ENCODE results near the gene WDR45.

The WDR45 gene

DNA sequence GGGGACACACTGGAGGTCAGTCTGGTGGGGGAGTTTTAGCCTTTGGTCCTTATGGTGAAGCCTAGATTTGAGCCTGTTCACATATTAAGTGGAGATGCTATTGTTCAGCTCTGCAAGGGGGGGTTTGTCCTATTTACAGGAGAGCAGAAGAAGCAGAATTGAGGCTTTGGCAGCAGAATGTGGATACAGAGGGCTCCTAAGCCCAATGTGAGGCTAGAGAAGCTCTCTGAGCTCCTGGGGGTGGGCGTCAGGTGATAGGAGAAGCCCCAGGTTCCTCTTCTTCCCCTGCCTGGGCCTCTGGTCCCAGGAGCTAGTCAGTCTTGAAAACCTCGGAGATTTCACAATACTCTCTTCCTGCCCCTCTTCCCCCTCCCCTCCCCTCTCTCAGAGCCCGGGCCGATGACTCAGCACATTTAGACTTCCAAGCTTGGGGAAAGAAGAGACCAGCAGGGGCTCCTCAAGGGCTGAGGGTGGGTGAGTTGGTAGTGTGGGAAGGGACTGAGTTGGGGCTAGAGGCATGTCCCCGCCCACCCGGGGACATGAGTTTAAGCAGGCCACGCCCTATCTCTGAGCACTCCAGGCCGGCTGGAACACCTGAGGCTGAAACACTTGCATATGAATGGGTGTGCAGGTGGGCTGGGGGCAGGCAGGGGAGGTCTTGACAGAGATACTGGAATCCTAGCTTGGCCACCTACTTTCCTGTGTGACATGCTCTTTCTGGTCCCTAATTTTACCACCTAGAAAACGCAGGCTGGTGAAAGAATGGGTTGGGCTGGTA, 39.9 kb downstream of the WDR45 start:
- no peaks in the 10 kb centered on the region for H3K9me3 ChIP-seq (ENCODE audit: control insufficient read depth, low read length)
- peak overlapping the region; percentile 75 for H3K4me2 ChIP-seq (ENCODE audit: low read length, poor library complexity, severe bottlenecking)
- peak overlapping the region in 1 of 2 experiments; percentile 87 for H3K4me3 ChIP-seq (ENCODE audit: insufficient read depth in 1 of 2, low read depth in 1 of 2, low read length in 2 of 2)
- no peak overlapping the region for H2BK15ac ChIP-seq (ENCODE audit: low read depth, poor library complexity, severe bottlenecking)
- H3K18ac ChIP-seq (ENCODE audit: low read depth in 1 of 2, low read length in 2 of 2), result peak overlapping the region; percentile 91 to 98
- peaks cover 0 to 4% of the 10 kb centered on the region in 2 experiments for H3K27me3 ChIP-seq (ENCODE audit: control insufficient read depth in 1 of 2, insufficient read depth in 1 of 2, low read length in 2 of 2)
- no peak overlapping the region for H2AFZ ChIP-seq (ENCODE audit: low read depth, low read length)
- peaks cover 23 to 32% of the 10 kb centered on the region in 2 experiments for H3K36me3 ChIP-seq (ENCODE audit: control insufficient read depth in 1 of 2, insufficient read depth in 2 of 2, low read depth in 1 of 2, low read length in 2 of 2)
- peak overlapping the region; percentile 44 for H2BK5ac ChIP-seq (ENCODE audit: low read depth, low read length, poor library complexity, severe bottlenecking)
- peak overlapping the region; percentile 98 for H2BK12ac ChIP-seq (ENCODE audit: low read length in 2 of 2)
- H3K4me1 ChIP-seq (ENCODE audit: control insufficient read depth, insufficient read depth, low read depth, low read length), result peaks cover 10% of the 10 kb centered on the region
- H2AK5ac ChIP-seq (ENCODE audit: low read length, severe bottlenecking), result peak overlapping the region; percentile 96
- peak overlapping the region; percentile 88 for H3K27ac ChIP-seq (ENCODE audit: low read length, poor library complexity, severe bottlenecking)
- H4K91ac ChIP-seq (ENCODE audit: low read length), result peak overlapping the region; percentile 61
- DNase-seq, result peak; percentile 97
- 0% methylated on average over 3 of the region's 9 CpGs for WGBS
- peak overlapping the region; percentile 87 to 91 for H3K4ac ChIP-seq (ENCODE audit: low read depth in 1 of 2, low read length in 2 of 2)
- H4K8ac ChIP-seq (ENCODE audit: low read length), result peak overlapping the region; percentile 97
- H2BK120ac ChIP-seq (ENCODE audit: low read depth, low read length), result peak overlapping the region; percentile 89
- no peaks in the 10 kb centered on the region for H3K79me1 ChIP-seq (replicated peaks; ENCODE audit: low read length, poor library complexity, severe bottlenecking)
- peak overlapping the region in 1 of 2 experiments; percentile 93 for H3K14ac ChIP-seq (ENCODE audit: low read length in 2 of 2)
- H3K23ac ChIP-seq (ENCODE audit: low read length in 2 of 2), result no peak overlapping the region
- peak overlapping the region; percentile 93 for H3K9ac ChIP-seq (ENCODE audit: low read length)

DNA sequence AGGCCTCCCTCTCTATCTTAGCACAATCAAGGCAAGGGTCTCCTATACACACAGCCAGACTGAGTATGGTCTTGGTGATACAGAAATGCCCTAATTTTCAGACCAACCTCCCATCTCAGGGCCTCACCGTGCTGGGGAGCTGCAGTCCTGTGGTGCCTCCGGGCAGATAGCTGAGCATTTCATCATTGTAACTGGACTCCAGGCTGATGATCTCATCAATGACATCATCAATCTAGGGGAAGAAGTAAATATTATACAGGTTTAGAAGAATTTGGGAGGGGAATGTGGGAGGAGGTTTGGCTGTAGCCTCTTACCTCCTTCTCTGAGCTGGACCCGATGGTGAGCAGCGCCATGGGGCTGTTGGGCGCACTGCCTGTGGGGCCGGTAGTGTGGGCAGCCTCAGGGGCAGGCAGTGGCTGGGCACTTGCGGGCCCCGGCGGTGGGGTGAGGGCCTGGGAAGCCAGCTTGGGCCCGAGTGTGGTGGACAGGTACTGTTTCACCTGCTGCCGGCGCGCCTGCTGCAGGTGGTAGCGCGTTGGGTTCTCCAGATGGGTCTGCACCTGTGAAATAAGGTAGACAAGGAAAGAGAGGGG, 41.7 kb downstream of the WDR45 start:
- no peak overlapping the region for H3K4ac ChIP-seq (ENCODE audit: low read depth in 1 of 2, low read length in 2 of 2)
- no peaks in the 10 kb centered on the region for H3K9me3 ChIP-seq (ENCODE audit: control insufficient read depth, low read length)
- H2BK120ac ChIP-seq (ENCODE audit: low read depth, low read length), result no peak overlapping the region
- peaks cover 6% of the 10 kb centered on the region for H3K79me1 ChIP-seq (replicated peaks; ENCODE audit: low read length, poor library complexity, severe bottlenecking)
- H3K36me3 ChIP-seq (ENCODE audit: control insufficient read depth in 1 of 2, insufficient read depth in 2 of 2, low read depth in 1 of 2, low read length in 2 of 2), result peaks cover 38 to 50% of the 10 kb centered on the region in 2 experiments
- H4K8ac ChIP-seq (ENCODE audit: low read length), result no peak overlapping the region
- H3K27ac ChIP-seq (ENCODE audit: low read length, poor library complexity, severe bottlenecking), result peak overlapping the region; percentile 35
- no peak overlapping the region for H3K23ac ChIP-seq (ENCODE audit: low read length in 2 of 2)
- H2BK5ac ChIP-seq (ENCODE audit: low read depth, low read length, poor library complexity, severe bottlenecking), result no peak overlapping the region
- H2BK15ac ChIP-seq (ENCODE audit: low read depth, poor library complexity, severe bottlenecking), result no peak overlapping the region
- H3K4me2 ChIP-seq (ENCODE audit: low read length, poor library complexity, severe bottlenecking), result no peak overlapping the region
- H3K14ac ChIP-seq (ENCODE audit: low read length in 2 of 2), result no peak overlapping the region
- H2BK12ac ChIP-seq (ENCODE audit: low read length in 2 of 2), result no peak overlapping the region
- DNase-seq, result peak; percentile 60
- H3K4me3 ChIP-seq (ENCODE audit: insufficient read depth in 1 of 2, low read depth in 1 of 2, low read length in 2 of 2), result no peak overlapping the region
- H3K18ac ChIP-seq (ENCODE audit: low read depth in 1 of 2, low read length in 2 of 2), result no peak overlapping the region
- 98% methylated on average over 10 of the region's 15 CpGs for WGBS
- peaks cover 16% of the 10 kb centered on the region for H3K4me1 ChIP-seq (ENCODE audit: control insufficient read depth, insufficient read depth, low read depth, low read length)
- H3K9ac ChIP-seq (ENCODE audit: low read length), result peak overlapping the region; percentile 93
- no peak overlapping the region for H2AK5ac ChIP-seq (ENCODE audit: low read length, severe bottlenecking)
- no peak overlapping the region for H4K91ac ChIP-seq (ENCODE audit: low read length)
- H3K27me3 ChIP-seq (ENCODE audit: control insufficient read depth in 1 of 2, insufficient read depth in 1 of 2, low read length in 2 of 2), result peaks cover 0 to 4% of the 10 kb centered on the region in 2 experiments
- H2AFZ ChIP-seq (ENCODE audit: low read depth, low read length), result no peak overlapping the region

DNA sequence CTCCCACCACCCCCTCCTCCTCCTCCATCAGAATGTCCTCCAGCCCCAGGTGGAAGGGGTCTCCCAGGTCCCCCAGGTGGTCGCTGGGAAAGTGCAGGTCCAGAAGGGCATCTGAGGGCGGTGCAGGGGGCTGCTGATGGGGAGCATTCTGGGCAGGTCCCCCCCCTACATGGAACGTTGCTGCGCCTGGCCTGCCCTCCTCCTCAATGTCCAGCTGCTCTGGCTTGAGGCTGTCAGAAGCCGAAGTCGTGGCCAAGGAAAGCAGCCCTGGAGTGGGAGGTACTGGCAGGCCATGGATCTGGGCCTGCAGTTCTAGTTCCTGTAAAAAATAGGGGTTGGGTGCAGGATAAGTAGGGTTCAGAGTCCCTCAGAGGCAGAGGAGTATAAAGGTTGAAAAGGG, 49.4 kb downstream of the WDR45 start:
- Histone ChIP-seq H3K79me1 (replicated peaks; ENCODE audit: low read length, poor library complexity, severe bottlenecking) (peaks cover 9% of the 10 kb centered on the region), H4K8ac (ENCODE audit: low read length) (no peak overlapping the region), H2BK5ac (ENCODE audit: low read depth, low read length, poor library complexity, severe bottlenecking) (no peak overlapping the region), H3K4me2 (ENCODE audit: low read length, poor library complexity, severe bottlenecking) (no peak overlapping the region), H3K27ac (ENCODE audit: low read length, poor library complexity, severe bottlenecking) (no peak overlapping the region), H3K4ac (ENCODE audit: low read depth in 1 of 2, low read length in 2 of 2) (no peak overlapping the region), H2AFZ (ENCODE audit: low read depth, low read length) (no peak overlapping the region), H3K14ac (ENCODE audit: low read length in 2 of 2) (no peak overlapping the region), H4K91ac (ENCODE audit: low read length) (no peak overlapping the region), H2BK12ac (ENCODE audit: low read length in 2 of 2) (no peak overlapping the region), H3K18ac (ENCODE audit: low read depth in 1 of 2, low read length in 2 of 2) (no peak overlapping the region), H3K36me3 (ENCODE audit: control insufficient read depth in 1 of 2, insufficient read depth in 2 of 2, low read depth in 1 of 2, low read length in 2 of 2) (peaks cover 45 to 60% of the 10 kb centered on the region in 2 experiments), H3K4me1 (ENCODE audit: control insufficient read depth, insufficient read depth, low read depth, low read length) (peaks cover 7% of the 10 kb centered on the region), H3K9me3 (ENCODE audit: control insufficient read depth, low read length) (no peaks in the 10 kb centered on the region), H3K9ac (ENCODE audit: low read length) (no peak overlapping the region), H3K27me3 (ENCODE audit: control insufficient read depth in 1 of 2, insufficient read depth in 1 of 2, low read length in 2 of 2) (no peaks in the 10 kb centered on the region), H3K4me3 (ENCODE audit: insufficient read depth in 1 of 2, low read depth in 1 of 2, low read length in 2 of 2) (no peak overlapping the region), H2BK120ac (ENCODE audit: low read depth, low read length) (no peak overlapping the region), H2BK15ac (ENCODE audit: low read depth, poor library complexity, severe bottlenecking) (no peak overlapping the region), H2AK5ac (ENCODE audit: low read length, severe bottlenecking) (no peak overlapping the region), H3K23ac (ENCODE audit: low read length in 2 of 2) (no peak overlapping the region)
- WGBS, result 100% methylated on average over 6 of the region's 6 CpGs
- DNase-seq, result no peak

GRCh38 chrX:49029876-49030275, 49.8 kb downstream of the WDR45 start:
- H2BK120ac ChIP-seq (ENCODE audit: low read depth, low read length), result no peak overlapping the region
- 100% methylated on average over 2 of the region's 6 CpGs for WGBS
- no peak overlapping the region for H3K18ac ChIP-seq (ENCODE audit: low read depth in 1 of 2, low read length in 2 of 2)
- H2BK5ac ChIP-seq (ENCODE audit: low read depth, low read length, poor library complexity, severe bottlenecking), result no peak overlapping the region
- no peaks in the 10 kb centered on the region for H3K27me3 ChIP-seq (ENCODE audit: control insufficient read depth in 1 of 2, insufficient read depth in 1 of 2, low read length in 2 of 2)
- H2AK5ac ChIP-seq (ENCODE audit: low read length, severe bottlenecking), result no peak overlapping the region
- H4K91ac ChIP-seq (ENCODE audit: low read length), result no peak overlapping the region
- DNase-seq, result no peak
- H2BK15ac ChIP-seq (ENCODE audit: low read depth, poor library complexity, severe bottlenecking), result no peak overlapping the region
- H3K4me3 ChIP-seq (ENCODE audit: insufficient read depth in 1 of 2, low read depth in 1 of 2, low read length in 2 of 2), result no peak overlapping the region
- H2BK12ac ChIP-seq (ENCODE audit: low read length in 2 of 2), result no peak overlapping the region
- H3K14ac ChIP-seq (ENCODE audit: low read length in 2 of 2), result no peak overlapping the region
- H3K27ac ChIP-seq (ENCODE audit: low read length, poor library complexity, severe bottlenecking), result no peak overlapping the region
- H3K9me3 ChIP-seq (ENCODE audit: control insufficient read depth, low read length), result no peaks in the 10 kb centered on the region
- peaks cover 9% of the 10 kb centered on the region for H3K79me1 ChIP-seq (replicated peaks; ENCODE audit: low read length, poor library complexity, severe bottlenecking)
- peaks cover 7% of the 10 kb centered on the region for H3K4me1 ChIP-seq (ENCODE audit: control insufficient read depth, insufficient read depth, low read depth, low read length)
- H3K4ac ChIP-seq (ENCODE audit: low read depth in 1 of 2, low read length in 2 of 2), result no peak overlapping the region
- no peak overlapping the region for H2AFZ ChIP-seq (ENCODE audit: low read depth, low read length)
- H3K23ac ChIP-seq (ENCODE audit: low read length in 2 of 2), result no peak overlapping the region
- peaks cover 45 to 60% of the 10 kb centered on the region in 2 experiments for H3K36me3 ChIP-seq (ENCODE audit: control insufficient read depth in 1 of 2, insufficient read depth in 2 of 2, low read depth in 1 of 2, low read length in 2 of 2)
- no peak overlapping the region for H3K4me2 ChIP-seq (ENCODE audit: low read length, poor library complexity, severe bottlenecking)
- no peak overlapping the region for H3K9ac ChIP-seq (ENCODE audit: low read length)
- H4K8ac ChIP-seq (ENCODE audit: low read length), result no peak overlapping the region
